H9 (cell line): ENCODE measurements around the gene BRD3OS. TPM values are rescaled to one million over a fixed set of nuclear protein-coding genes. Genes with fewer than 3 reads are reported as not detected.

Experiments
- DNase-seq: peaks from one replicate; pipeline ENCODE4 v3.0.0-alpha.2; 2017
- H2AFZ ChIP-seq: one replicate; pipeline ENCODE4 v1.6.1; 2013; ENCODE audit warnings: mild to moderate bottlenecking, low read length, control low read depth, moderate library complexity
- H2AK5ac ChIP-seq: 2 replicates; pipeline ENCODE4 v1.6.1; 2013; ENCODE audit warnings: low read length, control low read depth, mixed read lengths; ENCODE audit not compliant: insufficient read length
- H2BK120ac ChIP-seq: one replicate; pipeline ENCODE4 v1.6.1; 2013; ENCODE audit warnings: low read depth, mild to moderate bottlenecking, low read length, control low read depth, inconsistent platforms; ENCODE audit not compliant: poor library complexity, severe bottlenecking
- H2BK12ac ChIP-seq: 2 replicates; pipeline ENCODE4 v1.6.1; 2013; ENCODE audit warnings: low read length, control low read depth, mixed read lengths, low read depth; ENCODE audit not compliant: insufficient read length
- H2BK15ac ChIP-seq: 2 replicates; pipeline ENCODE4 v1.6.1; 2013; ENCODE audit warnings: low read depth, low read length, control low read depth
- H2BK20ac ChIP-seq: one replicate; pipeline ENCODE4 v1.6.1; 2013; ENCODE audit warnings: low read depth, mild to moderate bottlenecking, low read length, control low read depth, inconsistent platforms; ENCODE audit not compliant: poor library complexity, severe bottlenecking
- H2BK5ac ChIP-seq: 2 replicates; pipeline ENCODE4 v1.6.1; 2013; ENCODE audit warnings: low read length, control low read depth, mixed read lengths; ENCODE audit not compliant: insufficient read length
- H3K14ac ChIP-seq: 2 replicates; pipeline ENCODE4 v1.6.1; 2013; ENCODE audit warnings: low read length, control low read depth; ENCODE audit not compliant: insufficient read depth
- H3K18ac ChIP-seq: 2 replicates; pipeline ENCODE4 v1.6.1; 2013; ENCODE audit warnings: low read depth, mild to moderate bottlenecking, mixed read lengths, low read length, control low read depth; ENCODE audit not compliant: insufficient read length
- H3K23ac ChIP-seq: 2 replicates; pipeline ENCODE4 v1.6.1; 2013; ENCODE audit warnings: low read length, control low read depth, mixed read lengths, low read depth; ENCODE audit not compliant: insufficient read length
- H3K23me2 ChIP-seq: 2 replicates; pipeline ENCODE4 v1.6.1; 2013; ENCODE audit warnings: low read depth, mild to moderate bottlenecking, mixed read lengths, low read length, control low read depth; ENCODE audit not compliant: insufficient read length, poor library complexity, severe bottlenecking
- H3K27ac ChIP-seq: 2 replicates; pipeline ENCODE4 v1.5.1; 2013; ENCODE audit warnings: low read length, control low read depth, mixed read lengths, low read depth; ENCODE audit not compliant: insufficient read length
- H3K27me3 ChIP-seq: 2 replicates; pipeline ENCODE4 v1.6.1; 2013; ENCODE audit warnings: low read length, control low read depth, inconsistent platforms; ENCODE audit not compliant: insufficient read depth
- H3K4ac ChIP-seq: 2 replicates; pipeline ENCODE4 v1.6.1; 2013; ENCODE audit warnings: low read depth, mild to moderate bottlenecking, control low read depth, inconsistent platforms, low read length, moderate library complexity
- H3K4me1 ChIP-seq: 2 replicates; pipeline ENCODE4 v1.6.1; 2013; ENCODE audit warnings: low read length, control low read depth, inconsistent platforms; ENCODE audit not compliant: insufficient read depth
- H3K4me2 ChIP-seq: 2 replicates; pipeline ENCODE4 v1.6.1; 2013; ENCODE audit warnings: low read length, control low read depth, mixed read lengths; ENCODE audit not compliant: insufficient read length, insufficient read depth
- H3K56ac ChIP-seq: 2 replicates; pipeline ENCODE4 v1.6.1; 2013; ENCODE audit warnings: low read depth, mild to moderate bottlenecking, mixed read lengths, low read length, control low read depth; ENCODE audit not compliant: insufficient read length
- H3K79me1 ChIP-seq: 2 replicates; pipeline ENCODE4 v1.6.1; 2013; ENCODE audit warnings: low read depth, mild to moderate bottlenecking, moderate library complexity, low read length, control low read depth, inconsistent platforms; ENCODE audit not compliant: insufficient read depth, poor library complexity, severe bottlenecking
- H3K79me2 ChIP-seq: 2 replicates; pipeline ENCODE4 v1.6.1; 2013; ENCODE audit warnings: low read length, control low read depth, inconsistent platforms; ENCODE audit not compliant: insufficient read depth
- H3K9ac ChIP-seq: 2 replicates; pipeline ENCODE4 v1.6.1; 2013; ENCODE audit warnings: low read length, control low read depth, mixed read lengths; ENCODE audit not compliant: insufficient read length; ENCODE audit errors: extremely low read depth
- H3K9me3 ChIP-seq: one replicate; pipeline ENCODE4 v1.6.1; 2013; ENCODE audit warnings: low read depth, low read length, inconsistent platforms; ENCODE audit not compliant: control insufficient read depth
- H3T11ph ChIP-seq: one replicate; pipeline ENCODE4 v1.6.1; 2013; ENCODE audit warnings: mild to moderate bottlenecking, low read length, control low read depth, inconsistent platforms
- H4K20me1 ChIP-seq: one replicate; pipeline ENCODE4 v1.6.1; 2013; ENCODE audit not compliant: control insufficient read depth, insufficient read length, insufficient read depth
- H4K5ac ChIP-seq: 2 replicates; pipeline ENCODE4 v1.6.1; 2013; ENCODE audit warnings: low read depth, mild to moderate bottlenecking, mixed read lengths, low read length, control low read depth; ENCODE audit not compliant: insufficient read length
- H4K8ac ChIP-seq: replicated peaks from 2 replicates; pipeline ENCODE4 v1.6.1; 2013; ENCODE audit warnings: low read length, control low read depth, mixed read lengths, low read depth; ENCODE audit not compliant: insufficient read length
- H4K91ac ChIP-seq: 2 replicates; pipeline ENCODE4 v1.6.1; 2013; ENCODE audit warnings: low read depth, mild to moderate bottlenecking, moderate library complexity, mixed read lengths, low read length, control low read depth; ENCODE audit not compliant: insufficient read length
- H3K27ac Mint-ChIP-seq, 3 experiments: 2 replicates in 2 of 3; 3 replicates in 1 of 3; pipeline ENCODE4 v1.8.0; 2020 to 2021; ENCODE audit warnings: mixed read lengths in 3 of 3, mild to moderate bottlenecking in 1 of 3, moderate library complexity in 1 of 3
- H3K27me3 Mint-ChIP-seq: 2 replicates; pipeline ENCODE4 v1.8.0; 2021; ENCODE audit warnings: low read depth, mild to moderate bottlenecking, moderate library complexity, mixed read lengths
- H3K36me3 Mint-ChIP-seq, 3 experiments: 2 replicates in 2 of 3; 3 replicates in 1 of 3; pipeline ENCODE4 v1.8.0; 2020 to 2021; ENCODE audit warnings: low read depth in 3 of 3, mixed read lengths in 3 of 3; ENCODE audit not compliant: insufficient read depth in 1 of 3
- H3K4me1 Mint-ChIP-seq, 2 experiments: 2 replicates each; pipeline ENCODE4 v1.8.0; 2020; ENCODE audit warnings: mixed read lengths in 2 of 2
- H3K4me3 Mint-ChIP-seq, 2 experiments: 2 replicates in 1 of 2; 3 replicates in 1 of 2; pipeline ENCODE4 v1.8.0; 2020 to 2021; ENCODE audit warnings: mild to moderate bottlenecking in 2 of 2, mixed read lengths in 2 of 2, moderate library complexity in 1 of 2
- H3K9me3 Mint-ChIP-seq, 2 experiments: 2 replicates in 1 of 2; 3 replicates in 1 of 2; pipeline ENCODE4 v1.8.0; 2020; ENCODE audit warnings: mild to moderate bottlenecking in 2 of 2, mixed read lengths in 2 of 2, moderate library complexity in 1 of 2
- WGBS: extraction: QIAGEN DNeasy Blood & Tissue Kit; methylation state at CpG from one replicate; pipeline ENCODE4 v1.1.7; 2013; ENCODE audit warnings: missing lambda C conversion rate, low lambda C conversion rate, mixed read lengths; ENCODE audit not compliant: insufficient read length; ENCODE audit errors: extremely low coverage; 5-methylcytosine and 5-hydroxymethylcytosine counted together
- total RNA-seq: library from RNA; stranded (reverse); gene quantifications from 2 replicates; pipeline ENCODE4 v1.2.1, GENCODE V29; 2021
- TF ChIP-seq, protein P1 (sequence below): fragments of 200-600 bp; sonication (generic); conservative IDR thresholded peaks from 3 replicates; pipeline ENCODE4 v1.8.0; 2021; ENCODE audit warnings: antibody characterized with exemption, mild to moderate bottlenecking

Gene BRD3OS
- total RNA-seq, 1 experiment from 2014 or later: 16.4 TPM

DNA sequence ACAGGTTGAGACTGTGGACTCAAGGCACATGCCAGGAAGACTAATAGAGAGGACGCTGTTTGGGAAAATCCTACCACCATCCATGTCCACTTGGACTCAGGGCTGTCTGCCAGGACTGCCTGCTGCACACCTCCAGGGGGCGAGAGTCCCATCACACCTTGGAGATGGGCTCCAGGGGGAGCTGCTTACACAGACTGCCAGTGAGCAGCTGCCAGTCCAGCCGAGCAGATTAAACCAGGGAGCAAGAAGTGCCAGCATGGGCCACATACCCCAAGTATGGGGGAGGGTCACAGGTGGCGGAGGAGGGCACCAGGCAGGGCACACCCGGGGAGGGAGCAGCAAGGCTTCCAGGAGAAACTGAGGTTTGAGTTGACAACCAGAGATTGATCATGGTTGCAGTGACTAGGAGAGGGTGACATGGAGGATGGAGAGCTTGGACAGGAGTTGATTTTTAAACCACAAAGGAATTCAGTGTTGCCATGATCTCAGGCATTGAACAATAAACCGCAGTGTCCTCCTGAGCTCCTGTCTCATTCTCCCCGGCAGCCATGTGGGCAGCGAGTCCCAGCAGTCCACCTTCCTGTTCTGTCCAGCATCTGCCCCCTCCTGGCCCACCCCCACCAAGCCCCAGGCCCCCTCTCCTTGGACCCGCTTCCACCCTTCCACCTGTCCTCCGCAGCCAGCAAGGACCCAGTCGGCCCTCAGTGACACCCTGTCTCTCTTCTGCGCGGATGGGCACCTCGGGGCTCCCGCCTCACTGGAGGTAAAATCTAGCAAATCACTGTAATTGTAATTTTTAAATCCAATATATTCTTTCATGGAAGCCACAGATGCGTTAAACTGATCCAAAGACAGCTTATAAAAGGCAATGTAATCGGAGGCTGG, 30.0 kb upstream of the BRD3OS start:
- TF ChIP-seq, protein P1, sequence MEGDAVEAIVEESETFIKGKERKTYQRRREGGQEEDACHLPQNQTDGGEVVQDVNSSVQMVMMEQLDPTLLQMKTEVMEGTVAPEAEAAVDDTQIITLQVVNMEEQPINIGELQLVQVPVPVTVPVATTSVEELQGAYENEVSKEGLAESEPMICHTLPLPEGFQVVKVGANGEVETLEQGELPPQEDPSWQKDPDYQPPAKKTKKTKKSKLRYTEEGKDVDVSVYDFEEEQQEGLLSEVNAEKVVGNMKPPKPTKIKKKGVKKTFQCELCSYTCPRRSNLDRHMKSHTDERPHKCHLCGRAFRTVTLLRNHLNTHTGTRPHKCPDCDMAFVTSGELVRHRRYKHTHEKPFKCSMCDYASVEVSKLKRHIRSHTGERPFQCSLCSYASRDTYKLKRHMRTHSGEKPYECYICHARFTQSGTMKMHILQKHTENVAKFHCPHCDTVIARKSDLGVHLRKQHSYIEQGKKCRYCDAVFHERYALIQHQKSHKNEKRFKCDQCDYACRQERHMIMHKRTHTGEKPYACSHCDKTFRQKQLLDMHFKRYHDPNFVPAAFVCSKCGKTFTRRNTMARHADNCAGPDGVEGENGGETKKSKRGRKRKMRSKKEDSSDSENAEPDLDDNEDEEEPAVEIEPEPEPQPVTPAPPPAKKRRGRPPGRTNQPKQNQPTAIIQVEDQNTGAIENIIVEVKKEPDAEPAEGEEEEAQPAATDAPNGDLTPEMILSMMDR: no peak; the same call in 2 of the 3 replicates

More for the DNA sequence above, 30.0 kb upstream of the BRD3OS start:
- peaks cover under 1% of the 10 kb centered on the region for H3K79me1 ChIP-seq
- no peak overlapping the region for H2BK20ac ChIP-seq
- H3K27me3 Mint-ChIP-seq: peaks cover 10% of the 10 kb centered on the region
- H3K56ac ChIP-seq: no peak overlapping the region
- H3K4me3 Mint-ChIP-seq: no peak overlapping the region
- WGBS: no CpG with 5 or more reads among the region's 17 CpGs
- peaks cover 12 to 19% of the 10 kb centered on the region in 2 experiments for H3K4me1 Mint-ChIP-seq
- no peak overlapping the region for H2BK12ac ChIP-seq
- H3K79me2 ChIP-seq: peaks cover 6% of the 10 kb centered on the region; the same call in 1 of the 2 replicates
- no peak overlapping the region for H3K9ac ChIP-seq
- H2AFZ ChIP-seq: no peak overlapping the region
- no peaks in the 10 kb centered on the region for H3K9me3 ChIP-seq
- H3K4me2 ChIP-seq: no peak overlapping the region
- H2BK120ac ChIP-seq: no peak overlapping the region
- no peaks in the 10 kb centered on the region for H3K27me3 ChIP-seq
- no peaks in the 10 kb centered on the region for H3K4me1 ChIP-seq
- no peak overlapping the region for H2AK5ac ChIP-seq
- no peaks in the 10 kb centered on the region for H3K9me3 Mint-ChIP-seq
- no peak overlapping the region for H4K8ac ChIP-seq
- DNase-seq: no peak
- H2BK15ac ChIP-seq: no peak overlapping the region
- H3K4ac ChIP-seq: no peak overlapping the region
- H3K14ac ChIP-seq: no peak overlapping the region
- no peak overlapping the region for H4K5ac ChIP-seq
- peaks cover 15% of the 10 kb centered on the region for H3K23me2 ChIP-seq
- H3K18ac ChIP-seq: no peak overlapping the region
- no peak overlapping the region for H2BK5ac ChIP-seq
- H3K27ac Mint-ChIP-seq: no peak overlapping the region
- no peak overlapping the region for H3T11ph ChIP-seq
- no peak overlapping the region for H3K23ac ChIP-seq
- H4K91ac ChIP-seq: no peak overlapping the region
- no peak overlapping the region for H3K27ac ChIP-seq
- no peaks in the 10 kb centered on the region for H4K20me1 ChIP-seq
- no peaks in the 10 kb centered on the region for H3K36me3 Mint-ChIP-seq
